Gastrocnemius medialis (tissue), 4 donors: ENCODE data around the gene UBR7.
"Not testable (repeated sequence)": the region's sequence is repeated elsewhere in the genome, so short reads cannot be mapped to it uniquely, and the experiment has no call there.

Experiments used
- POLR2A ChIP-seq, 2 donors: fragments of 450-650 bp; IDR thresholded peaks; one replicate each; pipeline ENCODE4 v1.6.1; 2017; ENCODE audit warnings: antibody characterized with exemption in 2 of 2, mild to moderate bottlenecking in 2 of 2, moderate library complexity in 2 of 2
- TF ChIP-seq, protein P1 (sequence below), 5 experiments: fragments of 450-650 bp in 3 of 5; fragments of 200-600 bp in 2 of 5; sonication (generic) in 2 of 5; IDR thresholded peaks in 4 of 5; conservative IDR thresholded peaks in 1 of 5; 1 replicate in 4 of 5; 2 replicates in 1 of 5; pipeline ENCODE4 v1.5.1; 2016 to 2019; ENCODE audit warnings: antibody characterized with exemption in 5 of 5, mild to moderate bottlenecking in 3 of 5, moderate library complexity in 3 of 5

DNA sequence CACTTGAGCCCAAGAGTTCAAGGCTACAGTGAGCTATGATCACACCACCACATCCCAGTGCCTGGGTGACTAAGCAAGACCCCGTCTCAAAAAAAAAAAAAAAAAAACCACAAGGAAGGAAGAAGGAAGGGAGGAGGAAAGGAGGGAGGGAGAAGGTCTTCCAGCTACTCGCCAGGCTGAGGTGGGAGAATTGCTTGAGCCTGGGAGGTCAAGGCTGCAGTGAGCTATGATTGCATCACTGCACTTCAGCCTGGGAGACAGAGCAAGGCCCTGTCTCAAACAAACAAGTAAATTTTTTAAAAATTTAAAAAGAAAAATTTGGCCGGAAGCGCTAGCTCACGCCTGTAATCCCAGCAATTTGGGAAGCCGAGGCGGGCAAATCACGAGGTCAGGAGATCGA is 38.4 kb upstream of the UBR7 start:
- TF ChIP-seq, protein P1, sequence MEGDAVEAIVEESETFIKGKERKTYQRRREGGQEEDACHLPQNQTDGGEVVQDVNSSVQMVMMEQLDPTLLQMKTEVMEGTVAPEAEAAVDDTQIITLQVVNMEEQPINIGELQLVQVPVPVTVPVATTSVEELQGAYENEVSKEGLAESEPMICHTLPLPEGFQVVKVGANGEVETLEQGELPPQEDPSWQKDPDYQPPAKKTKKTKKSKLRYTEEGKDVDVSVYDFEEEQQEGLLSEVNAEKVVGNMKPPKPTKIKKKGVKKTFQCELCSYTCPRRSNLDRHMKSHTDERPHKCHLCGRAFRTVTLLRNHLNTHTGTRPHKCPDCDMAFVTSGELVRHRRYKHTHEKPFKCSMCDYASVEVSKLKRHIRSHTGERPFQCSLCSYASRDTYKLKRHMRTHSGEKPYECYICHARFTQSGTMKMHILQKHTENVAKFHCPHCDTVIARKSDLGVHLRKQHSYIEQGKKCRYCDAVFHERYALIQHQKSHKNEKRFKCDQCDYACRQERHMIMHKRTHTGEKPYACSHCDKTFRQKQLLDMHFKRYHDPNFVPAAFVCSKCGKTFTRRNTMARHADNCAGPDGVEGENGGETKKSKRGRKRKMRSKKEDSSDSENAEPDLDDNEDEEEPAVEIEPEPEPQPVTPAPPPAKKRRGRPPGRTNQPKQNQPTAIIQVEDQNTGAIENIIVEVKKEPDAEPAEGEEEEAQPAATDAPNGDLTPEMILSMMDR (IDR thresholded peaks at IDR 0.05 in 4 of 5, conservative IDR thresholded peaks at IDR 0.05 in 1 of 5): not testable (repeated sequence)
- TF ChIP-seq POLR2A (IDR thresholded peaks at IDR 0.05): not testable (repeated sequence)
